ENCODE measurements around the gene SHISA7.
"Not testable (repeated sequence)": the region's sequence is repeated elsewhere in the genome, so short reads cannot be mapped to it uniquely, and the experiment has no call there.

SHISA7 gene

GRCh38 chr19:55410168-55410567, 32.9 kb downstream of the SHISA7 start:
- DNase-seq = no peak

GRCh38 chr19:55409179-55409578, 33.9 kb downstream of the SHISA7 start:
- DNase-seq = not testable (repeated sequence)

GRCh38 chr19:55408533-55408872, 34.6 kb downstream of the SHISA7 start:
- DNase-seq = no peak

GRCh38 chr19:55407800-55408532, 35.1 kb downstream of the SHISA7 start:
- DNase-seq = peak; percentile 91 to 100 (median 97)

- DNase-seq = not testable (repeated sequence)
These were observed 35.6 kb downstream of the SHISA7 start, which contains the start of gene UBE2S for GRCh38 chr19:55407550-55407799. Gene UBE2S, minus strand, starts transcription at chr19:55407788. Its CDS starts 199 bp downstream, at chr19:55407589.

- DNase-seq = peak in 2 of 5 experiments; percentile 26 to 60
These were observed 36.1 kb downstream of the SHISA7 start for GRCh38 chr19:55406826-55407549.

- DNase-seq = no peak
These were observed 36.8 kb downstream of the SHISA7 start for GRCh38 chr19:55406091-55406825.

- DNase-seq = no peak
These were observed 37.5 kb downstream of the SHISA7 start for GRCh38 chr19:55405638-55406037.

GRCh38 chr19:55402509-55402908, 40.6 kb downstream of the SHISA7 start:
- no peak for DNase-seq

- not testable (repeated sequence) for DNase-seq
These were observed 41.7 kb downstream of the SHISA7 start for GRCh38 chr19:55401390-55401789.

GRCh38 chr19:55400281-55401087, 42.6 kb downstream of the SHISA7 start:
- DNase-seq = no peak

GRCh38 chr19:55398200-55398925, 44.7 kb downstream of the SHISA7 start:
- DNase-seq = peak in 1 of 5 experiments; percentile 47

- no peak for DNase-seq
These were observed 50.0 kb downstream of the SHISA7 start for GRCh38 chr19:55392820-55393761.

GRCh38 chr19:55391702-55392615, 51.1 kb downstream of the SHISA7 start:
- no peak for DNase-seq

GRCh38 chr19:55391191-55391670, 51.9 kb downstream of the SHISA7 start:
- DNase-seq = no peak

- no peak for DNase-seq
These were observed 52.6 kb downstream of the SHISA7 start for GRCh38 chr19:55390461-55390880.

- no peak for DNase-seq
These were observed 53.4 kb downstream of the SHISA7 start for GRCh38 chr19:55389386-55390317.

GRCh38 chr19:55387736-55388497, 55.2 kb downstream of the SHISA7 start:
- DNase-seq = no peak

All from T-helper 2 cell (primary cell).